SK-N-SH (cell line): Measurements from ENCODE around the gene DNM2. TPM values are rescaled to one million over a fixed set of nuclear protein-coding genes. Genes with fewer than 3 reads are reported as not detected.
"Not testable (repeated sequence)": the region's sequence is repeated elsewhere in the genome, so short reads cannot be mapped to it uniquely, and the experiment has no call there.

ENCODE experiments used
- CTCF ChIA-PET: fragments of 300-600, 350-600 bp; formaldehyde crosslinking; extraction: SDS; loops from one replicate; lab custom pipeline; 2021; lab: Yijun Ruan, JAX
- POLR2A ChIA-PET: fragments of 350-600 bp; sonication (Branson Sonifier 250); formaldehyde crosslinking; extraction: SDS; loops from one replicate; lab custom pipeline; 2020; ENCODE audit warnings: antibody characterized with exemption, inconsistent platforms; lab: Yijun Ruan, JAX
- DNase-seq: peaks from one replicate; pipeline ENCODE4 v3.0.0; 2012
- H2AFZ ChIP-seq: fragments of 200-600 bp; sonication (generic); 2 replicates; pipeline ENCODE4 v1.8.1; 2016; ENCODE audit warnings: antibody characterized with exemption, mild to moderate bottlenecking, low read depth
- H3F3A ChIP-seq: fragments of 200-600 bp; sonication (generic); replicated peaks from 2 replicates; pipeline ENCODE3; 2016; ENCODE audit warnings: antibody characterized with exemption, mild to moderate bottlenecking; ENCODE audit not compliant: insufficient read depth
- H3K27ac ChIP-seq, 2 experiments: fragments of 200-500 bp in 1 of 2; fragments of 200-600 bp in 1 of 2; sonication (Bioruptor generic) in 1 of 2; sonication (generic), shearing (Covaris generic) in 1 of 2; 2 replicates each; pipeline versions ENCODE4 v1.5.1 to v1.6.1; 2014 to 2016; ENCODE audit warnings: low read depth in 2 of 2, inconsistent platforms in 1 of 2, low read length in 1 of 2, mild to moderate bottlenecking in 1 of 2, mixed read lengths in 1 of 2
- H3K27me3 ChIP-seq: fragments of 200-600 bp; sonication (generic), shearing (Covaris generic); 2 replicates; pipeline ENCODE4 v1.6.1; 2016; ENCODE audit warnings: mixed run types; ENCODE audit not compliant: insufficient read depth
- H3K36me3 ChIP-seq, 2 experiments: fragments of 200-500 bp in 1 of 2; fragments of 200-600 bp in 1 of 2; sonication (Bioruptor generic) in 1 of 2; sonication (generic) in 1 of 2; replicated peaks in 1 of 2; 2 replicates each; pipeline versions ENCODE3 to v1.5.1; 2014 to 2016; ENCODE audit warnings: low read length in 1 of 2, mild to moderate bottlenecking in 1 of 2; ENCODE audit not compliant: insufficient read depth in 2 of 2, control insufficient read depth in 1 of 2
- H3K4me1 ChIP-seq, 2 experiments: fragments of 200-500 bp in 1 of 2; fragments of 200-600 bp in 1 of 2; sonication (Bioruptor generic) in 1 of 2; sonication (generic), shearing (Covaris generic) in 1 of 2; 2 replicates each; pipeline versions ENCODE4 v1.5.1 to v1.6.1; 2014 to 2016; ENCODE audit warnings: low read depth in 1 of 2, low read length in 1 of 2, mixed run types in 1 of 2; ENCODE audit not compliant: insufficient read depth in 2 of 2, control insufficient read depth in 1 of 2
- H3K4me2 ChIP-seq: fragments of 200-600 bp; sonication (generic), shearing (Covaris generic); 2 replicates; pipeline ENCODE4 v1.6.1; 2017; ENCODE audit warnings: mixed run types
- H3K4me3 ChIP-seq, 2 experiments: fragments of 200-500 bp in 1 of 2; fragments of 200-600 bp in 1 of 2; sonication (Bioruptor generic) in 1 of 2; sonication (generic), shearing (Covaris generic) in 1 of 2; 2 replicates each; pipeline versions ENCODE4 v1.5.1 to v1.8.1; 2014 to 2016; ENCODE audit warnings: low read depth in 2 of 2, inconsistent platforms in 1 of 2, low read length in 1 of 2, mild to moderate bottlenecking in 1 of 2, mixed read lengths in 1 of 2, moderate library complexity in 1 of 2
- H3K79me2 ChIP-seq: fragments of 200-600 bp; sonication (generic); 2 replicates; pipeline ENCODE4 v1.8.1; 2017; ENCODE audit warnings: mild to moderate bottlenecking; ENCODE audit not compliant: insufficient read depth
- H3K9ac ChIP-seq: fragments of 200-600 bp; sonication (generic); 2 replicates; pipeline ENCODE4 v1.6.1; 2017; ENCODE audit warnings: mixed run types
- H3K9me2 ChIP-seq: fragments of 200-600 bp; sonication (generic); 2 replicates; pipeline ENCODE4 v1.6.1; 2017; ENCODE audit warnings: mixed run types
- H3K9me3 ChIP-seq: fragments of 200-600 bp; sonication (generic); 2 replicates; pipeline ENCODE4 v1.6.1; 2017; ENCODE audit warnings: mixed run types, mild to moderate bottlenecking, moderate library complexity
- H4K20me1 ChIP-seq: fragments of 200-600 bp; sonication (generic); 2 replicates; pipeline ENCODE4 v1.6.1; 2017; ENCODE audit warnings: mild to moderate bottlenecking, mixed run types; ENCODE audit not compliant: insufficient read depth
- FOSL2 ChIP-seq: IDR thresholded peaks from 2 replicates; pipeline ENCODE4 v1.4.0; 2012; ENCODE audit warnings: low read depth, mild to moderate bottlenecking, moderate library complexity, borderline replicate concordance
- FOXJ3 ChIP-seq: sonication (generic); formaldehyde crosslinking; IDR thresholded peaks from 2 replicates; pipeline ENCODE4 v1.5.1; 2020; ENCODE audit warnings: mild to moderate bottlenecking, missing genetic modification reagents
- FOXM1 ChIP-seq: IDR thresholded peaks from 2 replicates; pipeline ENCODE4 v1.4.0; 2012; ENCODE audit warnings: low read depth, mild to moderate bottlenecking
- GATA2 ChIP-seq: sonication (generic); formaldehyde crosslinking; IDR thresholded peaks from 2 replicates; pipeline ENCODE4 v1.5.0; 2020; ENCODE audit warnings: mild to moderate bottlenecking, missing genetic modification reagents
- IRF3 ChIP-seq: fragments of 150-350 bp; IDR thresholded peaks from 2 replicates; pipeline ENCODE4 v1.6.1; 2016; ENCODE audit warnings: mild to moderate bottlenecking, low read depth, low read length
- JUND ChIP-seq: IDR thresholded peaks from 2 replicates; pipeline ENCODE4 v1.4.0; 2012
- MEF2A ChIP-seq: IDR thresholded peaks from 2 replicates; pipeline ENCODE4 v1.4.0; 2012; ENCODE audit warnings: low read depth, borderline replicate concordance
- NFIC ChIP-seq: IDR thresholded peaks from 2 replicates; pipeline ENCODE4 v1.4.0; 2012; ENCODE audit warnings: borderline replicate concordance
- NRF1 ChIP-seq: IDR thresholded peaks from 2 replicates; pipeline ENCODE4 v1.6.1; 2012; ENCODE audit warnings: low read depth, mild to moderate bottlenecking, low read length
- POLR2AphosphoS5 ChIP-seq: IDR thresholded peaks from 2 replicates; pipeline ENCODE4 v1.6.1; 2012; ENCODE audit warnings: low read depth, low read length
- RAD21 ChIP-seq: IDR thresholded peaks from 2 replicates; pipeline ENCODE4 v1.6.1; 2012; ENCODE audit warnings: mild to moderate bottlenecking, low read length
- RCOR1 ChIP-seq: fragments of 150-350 bp; IDR thresholded peaks from 2 replicates; pipeline ENCODE4 v1.6.1; 2017; ENCODE audit warnings: antibody characterized with exemption, low read length
- RFX5 ChIP-seq: IDR thresholded peaks from 2 replicates; pipeline ENCODE4 v1.6.1; 2012; ENCODE audit warnings: mild to moderate bottlenecking, improper control_type of control experiment, low read length
- RXRA ChIP-seq: IDR thresholded peaks from 2 replicates; pipeline ENCODE4 v1.4.0; 2012; ENCODE audit warnings: low read depth, mild to moderate bottlenecking, borderline replicate concordance
- USF2 ChIP-seq: fragments of 150-350 bp; IDR thresholded peaks from 2 replicates; pipeline ENCODE4 v1.6.1; 2017; ENCODE audit warnings: antibody characterized with exemption, low read length, low read depth, borderline replicate concordance
- ZBTB33 ChIP-seq: IDR thresholded peaks from 2 replicates; pipeline ENCODE4 v1.4.0; 2012; ENCODE audit warnings: low read depth, borderline replicate concordance
- WGBS: methylation state at CpG from one replicate; pipeline ENCODE4 v1.1.6; 2017; ENCODE audit warnings: low lambda C conversion rate; 5-methylcytosine and 5-hydroxymethylcytosine counted together
- polyA plus RNA-seq, 3 experiments: library from polyadenylated mRNA; depleted of rRNA; stranded (reverse); fragments of >200 nt; gene quantifications; 2 replicates each; pipeline ENCODE4 v1.2.3, GENCODE V29; 2012
- TF ChIP-seq, protein P1 (sequence below): IDR thresholded peaks from 2 replicates; pipeline ENCODE4 v1.4.0; 2012; ENCODE audit warnings: low read depth, borderline replicate concordance
- TF ChIP-seq, protein P2 (sequence below): IDR thresholded peaks from 2 replicates; pipeline ENCODE4 v1.4.0; 2012; ENCODE audit warnings: low read depth

DNM2 gene
- polyA plus RNA-seq, 1 of the 3 experiments (the other 2 are of a cell fraction), result 52.5 TPM

DNA sequence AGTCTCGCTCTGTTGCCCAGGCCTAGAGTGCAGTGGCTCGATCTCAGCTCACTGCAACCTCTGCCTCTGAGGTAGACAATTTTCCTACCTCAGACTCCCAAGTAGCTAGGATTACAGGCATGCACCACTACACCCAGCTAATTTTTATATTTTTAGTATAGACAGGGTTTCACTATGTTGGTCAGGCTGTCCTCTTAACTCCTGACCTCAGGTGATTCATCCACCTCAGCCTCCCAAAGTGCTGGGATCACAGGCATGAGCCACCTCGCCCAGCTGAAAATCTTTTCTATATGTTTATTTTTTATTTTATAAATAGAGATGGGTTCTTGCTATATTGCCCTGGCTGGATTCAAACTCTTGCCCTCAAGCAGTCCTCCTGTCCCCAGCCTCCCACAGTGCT is 46.0 kb upstream of the DNM2 start:
- H3K9me2 ChIP-seq, DNase-seq, H3K27ac ChIP-seq, POLR2A ChIA-PET, H3F3A ChIP-seq, H2AFZ ChIP-seq, H3K27me3 ChIP-seq, H3K4me2 ChIP-seq, H3K9ac ChIP-seq, H3K9me3 ChIP-seq, H3K4me3 ChIP-seq, H3K4me1 ChIP-seq: not testable (repeated sequence)
- 95% methylated on average over 3 of the region's 3 CpGs for WGBS
- CTCF ChIA-PET, result interaction anchor here (1.0 to 4.0 kb wide), 5 partner anchors 14 to 91 kb away, joined by 3 to 15 read pairs (median 6); no protein-coding TSS in a partner anchor
- Histone ChIP-seq H4K20me1 (peaks cover 97% of the 10 kb centered on the region), H3K79me2 (peaks cover 98% of the 10 kb centered on the region), H3K36me3 (peaks cover 29 to 74% of the 10 kb centered on the region in 2 experiments)

- H3F3A ChIP-seq, H3K4me1 ChIP-seq, DNase-seq, H3K9ac ChIP-seq, H3K4me2 ChIP-seq, H3K27me3 ChIP-seq, H2AFZ ChIP-seq, H3K9me2 ChIP-seq, H3K4me3 ChIP-seq, H3K27ac ChIP-seq, H3K9me3 ChIP-seq: not testable (repeated sequence)
- Histone ChIP-seq H3K79me2 (peaks cover 92% of the 10 kb centered on the region), H3K36me3 (peaks cover 59 to 89% of the 10 kb centered on the region in 2 experiments), H4K20me1 (peaks cover 90% of the 10 kb centered on the region)
- 94% methylated on average over 8 of the region's 8 CpGs for WGBS
- ChIA-PET POLR2A (interaction anchor here (0.7 kb wide), 1 partner anchor 9 kb away, joined by 6 read pairs; no protein-coding TSS in a partner anchor), CTCF (interaction anchor here (0.9 to 4.0 kb wide), 2 partner anchors 13 to 94 kb away, joined by 3 to 15 read pairs; no protein-coding TSS in a partner anchor)
These were observed 42.7 kb upstream of the DNM2 start for GRCh38 chr19:10675214-10675613.

DNA sequence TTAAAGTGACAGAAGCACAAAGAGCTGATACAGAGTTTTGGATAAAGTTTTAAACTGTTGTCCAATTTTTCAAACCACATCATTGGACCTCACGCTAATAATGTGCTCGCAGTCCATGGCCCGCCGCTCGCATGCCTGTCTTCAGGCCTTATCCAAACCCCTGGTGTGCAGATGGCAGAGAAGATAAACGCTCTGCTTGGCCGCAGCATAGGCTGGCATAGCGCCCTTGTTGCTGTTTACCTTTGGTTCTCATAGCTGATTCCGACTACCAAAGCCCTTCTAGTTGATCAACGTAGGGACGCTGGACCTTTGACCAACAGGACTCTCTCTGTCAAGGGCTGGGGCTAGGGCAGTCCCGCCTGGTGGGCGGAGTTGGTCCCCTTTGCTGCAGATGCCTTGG is 40.1 kb upstream of the DNM2 start:
- Histone ChIP-seq H3K4me1 (no peaks in the 10 kb centered on the region; a peak in 1 of 4 replicates), H4K20me1 (peaks cover 87% of the 10 kb centered on the region), H3K4me2 (no peak overlapping the region), H3K36me3 (peaks cover 69 to 94% of the 10 kb centered on the region in 2 experiments), H3K9me2 (no peaks in the 10 kb centered on the region), H3F3A (peaks cover 8% of the 10 kb centered on the region), H3K4me3 (no peak overlapping the region), H3K9me3 (no peaks in the 10 kb centered on the region), H3K27me3 (no peaks in the 10 kb centered on the region), H2AFZ (no peak overlapping the region), H3K79me2 (peaks cover 78% of the 10 kb centered on the region), H3K27ac (no peak overlapping the region), H3K9ac (no peak overlapping the region)
- POLR2A ChIA-PET, result no interaction called here
- 93% methylated on average over 13 of the region's 13 CpGs for WGBS
- CTCF ChIA-PET, result interaction anchor here (1.1 to 1.6 kb wide), 4 partner anchors 18 to 259 kb away, joined by 3 to 5 read pairs (median 4); no protein-coding TSS in a partner anchor
- DNase-seq, result no peak
- TF ChIP-seq RFX5 (no peak), FOXJ3 (CRISPR knock-in tag) (no peak), ZBTB33 (no peak), FOXM1 (no peak), MEF2A (no peak), NFIC (no peak), IRF3 (no peak), POLR2AphosphoS5 (no peak), FOSL2 (no peak), RAD21 (no peak), NRF1 (no peak), RXRA (no peak), JUND (no peak), RCOR1 (no peak), GATA2 (CRISPR knock-in tag) (no peak), USF2 (no peak)
- TF ChIP-seq, protein P1, sequence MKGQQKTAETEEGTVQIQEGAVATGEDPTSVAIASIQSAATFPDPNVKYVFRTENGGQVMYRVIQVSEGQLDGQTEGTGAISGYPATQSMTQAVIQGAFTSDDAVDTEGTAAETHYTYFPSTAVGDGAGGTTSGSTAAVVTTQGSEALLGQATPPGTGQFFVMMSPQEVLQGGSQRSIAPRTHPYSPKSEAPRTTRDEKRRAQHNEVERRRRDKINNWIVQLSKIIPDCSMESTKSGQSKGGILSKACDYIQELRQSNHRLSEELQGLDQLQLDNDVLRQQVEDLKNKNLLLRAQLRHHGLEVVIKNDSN, result no peak
- TF ChIP-seq, protein P2, sequence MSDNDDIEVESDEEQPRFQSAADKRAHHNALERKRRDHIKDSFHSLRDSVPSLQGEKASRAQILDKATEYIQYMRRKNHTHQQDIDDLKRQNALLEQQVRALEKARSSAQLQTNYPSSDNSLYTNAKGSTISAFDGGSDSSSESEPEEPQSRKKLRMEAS, result no peak
